Measurements from ENCODE around the gene DEDD2. TPM values are rescaled to one million over a fixed set of nuclear protein-coding genes. Genes with fewer than 3 reads are reported as not detected.

The DEDD2 gene
- total and polyA plus RNA-seq, 10 of the 15 experiments (the other 5 are each of a cell fraction or from before 2014, with no cell fraction given) = 2.5 to 24.7 (median 17.6) TPM

- TF ChIP-seq CUX1 (IDR thresholded peaks at IDR 0.05; ENCODE audit: insufficient replicate concordance, low read depth, low read length) (no peak), ESRRA (IDR thresholded peaks at IDR 0.05; ENCODE audit: low read length) (no peak; the same call in 1 of the 2 replicates), RUNX3 (IDR thresholded peaks at IDR 0.05; ENCODE audit: low read length) (peak; percentile 56), SREBF2 (IDR thresholded peaks at IDR 0.05; ENCODE audit: low read length) (no peak), CREM (IDR thresholded peaks at IDR 0.05; ENCODE audit: low read depth) (peak; percentile 96), GABPA (IDR thresholded peaks at IDR 0.05; ENCODE audit: low read depth) (peak; percentile 94), NFYA (IDR thresholded peaks at IDR 0.05; ENCODE audit: borderline replicate concordance, low read depth, low read length) (no peak), ZNF687 (IDR thresholded peaks at IDR 0.05) (no peak), KDM1A (IDR thresholded peaks at IDR 0.05; ENCODE audit: borderline replicate concordance) (no peak), POLR2A (IDR thresholded peaks at IDR 0.05; ENCODE audit: low read depth, low read length) (peak; percentile 63), NKRF (conservative IDR thresholded peaks at IDR 0.05) (no peak; the same call in 1 of the 2 replicates), SMC3 (IDR thresholded peaks at IDR 0.05; ENCODE audit: borderline replicate concordance, low read length) (peak; percentile 59; the same call in 1 of the 2 replicates), TAF1 (IDR thresholded peaks at IDR 0.05; ENCODE audit: borderline replicate concordance, low read depth, low read length) (no peak), POLR2AphosphoS5 (IDR thresholded peaks at IDR 0.05; ENCODE audit: low read length) (no peak), PAX5 (IDR thresholded peaks at IDR 0.05; ENCODE audit: borderline replicate concordance, low read depth, low read length) (0 out of 2 replicates have a peak, but pooled peaks have one; percentile 2), SUZ12 (IDR thresholded peaks at IDR 0.05; ENCODE audit: unreplicated experiment) (no peak), EGR1 (IDR thresholded peaks at IDR 0.05; ENCODE audit: borderline replicate concordance in 1 of 2, low read depth in 2 of 2, low read length in 2 of 2) (no peak; a peak in 1 of 3 replicates), RELA (IDR thresholded peaks at IDR 0.05; ENCODE audit: borderline replicate concordance, partially characterized antibody) (peak; percentile 21)
Measured at GRCh38 chr19:42244347-42245220, 27.1 kb upstream of the DEDD2 start (continued).

Measured in GM12878 (cell line).